CD4-positive, alpha-beta T cell (primary cell): ENCODE results near the gene NUP210. TPM values are rescaled to one million over a fixed set of nuclear protein-coding genes. Genes with fewer than 3 reads are reported as not detected.
A peak's percentile ranks its signal among the peaks of the same experiment; 100 is the strongest.

Source experiments
- ATAC-seq: fragments of 200-7000 bp; cut with Tn5 transposase; one replicate; pipeline ENCODE4 v1.10.0; 2022; ENCODE audit warnings: mild to moderate bottlenecking; ENCODE audit not compliant: poor library complexity
- CTCF ChIA-PET: fragments of 350-600 bp; sonication (Branson Sonifier 250); formaldehyde crosslinking; loops from one replicate; lab custom pipeline; 2021; ENCODE audit warnings: antibody characterized with exemption, inconsistent platforms; lab: Charles Lee
- POLR2A ChIA-PET: fragments of 350-600 bp; sonication (Branson Sonifier 250); formaldehyde crosslinking; loops from one replicate; lab custom pipeline; 2021; ENCODE audit warnings: antibody characterized with exemption, inconsistent platforms; lab: Charles Lee
- DNase-seq, 14 experiments: peaks; one replicate each; pipeline ENCODE4 v3.0.0-alpha.2; 2013 to 2020; ENCODE audit warnings: mixed read lengths in 2 of 14
- H3K27ac ChIP-seq, 2 donors: one replicate each; pipeline versions ENCODE4 v1.5.1 to v1.7.0; 2013; ENCODE audit warnings: low read length in 2 of 2, low read depth in 1 of 2, mild to moderate bottlenecking in 1 of 2
- H3K27me3 ChIP-seq, 2 experiments: 1 replicate in 1 of 2; 2 replicates in 1 of 2; pipeline versions ENCODE4 v1.6.1 to v1.7.0; 2013; ENCODE audit warnings: low read length in 2 of 2, control low read depth in 1 of 2, mild to moderate bottlenecking in 1 of 2, moderate library complexity in 1 of 2; ENCODE audit not compliant: insufficient read depth in 2 of 2, control insufficient read depth in 1 of 2
- H3K36me3 ChIP-seq: one replicate; pipeline ENCODE4 v1.6.1; 2013; ENCODE audit warnings: low read length, control low read depth; ENCODE audit not compliant: insufficient read depth
- H3K4me1 ChIP-seq: one replicate; pipeline ENCODE4 v1.6.1; 2013; ENCODE audit warnings: low read length, control low read depth; ENCODE audit not compliant: insufficient read depth
- H3K4me3 ChIP-seq: one replicate; pipeline ENCODE4 v1.5.1; 2013; ENCODE audit warnings: mild to moderate bottlenecking, low read length, moderate library complexity
- H3K9me3 ChIP-seq, 2 experiments: 1 replicate in 1 of 2; 2 replicates in 1 of 2; pipeline versions ENCODE4 v1.6.1 to v1.7.0; 2013; ENCODE audit warnings: low read length in 2 of 2, mild to moderate bottlenecking in 2 of 2, control low read depth in 1 of 2, moderate library complexity in 1 of 2; ENCODE audit not compliant: control insufficient read depth in 1 of 2, insufficient read depth in 1 of 2
- H3K27ac Mint-ChIP-seq: one replicate; pipeline ENCODE4 v1.8.0; 2020; ENCODE audit warnings: mixed read lengths
- H3K27me3 Mint-ChIP-seq: one replicate; pipeline ENCODE4 v1.8.0; 2021; ENCODE audit warnings: mixed read lengths
- H3K36me3 Mint-ChIP-seq: one replicate; pipeline ENCODE4 v1.8.0; 2021; ENCODE audit warnings: low read depth, mixed read lengths
- H3K4me1 Mint-ChIP-seq: one replicate; pipeline ENCODE4 v1.8.0; 2021; ENCODE audit warnings: low read depth, mixed read lengths
- H3K4me3 Mint-ChIP-seq: one replicate; pipeline ENCODE4 v1.8.0; 2020; ENCODE audit warnings: mild to moderate bottlenecking, mixed read lengths
- H3K9me3 Mint-ChIP-seq: one replicate; pipeline ENCODE4 v1.8.0; 2020; ENCODE audit warnings: mixed read lengths
- CTCF ChIP-seq: fragments of 200-600 bp; IDR thresholded peaks from one replicate; pipeline ENCODE4 v1.8.0; 2022; ENCODE audit warnings: antibody characterized with exemption, mild to moderate bottlenecking
- intact Hi-C, 2 experiments: fragments of 100-400 bp; cut with DNase I in 1 of 2; cut with micrococcal nuclease in 1 of 2; formaldehyde crosslinking; loops; one replicate each; pipeline versions ENCODE4 v1.15.1 to v1.9.0; 2023 to 2025; cut with DNase I, micrococcal nuclease
- total RNA-seq, 174 experiments: library from RNA in 2 of 174; stranded (reverse) in 2 of 174; gene quantifications; one replicate each; pipeline ENCODE4 v1.2.3 and lab custom pipeline; 2021 to 2026

The NUP210 gene
- total RNA-seq, 2 experiments from 2014 or later: 82.0 to 83.5 TPM

GRCh38 chr3:13385373-13385965 is 34.7 kb downstream of the NUP210 start:
- H3K9me3 Mint-ChIP-seq: no peaks in the 10 kb centered on the region
- POLR2A ChIA-PET: interaction anchor here (0.7 kb wide), 1 partner anchor 830 kb away, joined by 3 read pairs; no protein-coding TSS in a partner anchor
- H3K27me3 Mint-ChIP-seq: no peaks in the 10 kb centered on the region
- Histone ChIP-seq H3K36me3 (peaks cover 95% of the 10 kb centered on the region), H3K27ac (no peak overlapping the region), H3K4me1 (peaks cover 17% of the 10 kb centered on the region), H3K27me3 (no peaks in the 10 kb centered on the region), H3K9me3 (no peaks in the 10 kb centered on the region), H3K4me3 (no peak overlapping the region)
- peaks cover 92% of the 10 kb centered on the region for H3K36me3 Mint-ChIP-seq
- H3K27ac Mint-ChIP-seq: peak overlapping the region; percentile 70
- ATAC-seq (no peak), DNase-seq (no peak)
- H3K4me1 Mint-ChIP-seq: peaks cover 29% of the 10 kb centered on the region
- intact Hi-C loops: loop anchor here in 1 of 2 experiments (5.0 kb wide), 1 partner anchor 33 kb away; no protein-coding TSS in a partner anchor
- TF ChIP-seq CTCF: no peak
- no peak overlapping the region for H3K4me3 Mint-ChIP-seq
- CTCF ChIA-PET: interaction anchor here (1.4 kb wide), 1 partner anchor 67 kb away, joined by 4 read pairs; no protein-coding TSS in a partner anchor

- ATAC-seq: no peak
Measured at GRCh38 chr3:13380971-13381370, 39.2 kb downstream of the NUP210 start.

GRCh38 chr3:13379201-13379830 is 40.8 kb downstream of the NUP210 start:
- H3K36me3 Mint-ChIP-seq: peaks cover 76% of the 10 kb centered on the region
- no peak overlapping the region for H3K4me3 Mint-ChIP-seq
- no peaks in the 10 kb centered on the region for H3K27me3 Mint-ChIP-seq
- ChIA-PET POLR2A (interaction anchor here (0.9 to 1.2 kb wide), 2 partner anchors 33 to 40 kb away, joined by 3 read pairs; no protein-coding TSS in a partner anchor), CTCF (no interaction called here)
- Histone ChIP-seq H3K4me3 (no peak overlapping the region), H3K4me1 (no peaks in the 10 kb centered on the region), H3K27me3 (no peaks in the 10 kb centered on the region), H3K27ac (no peak overlapping the region), H3K9me3 (no peaks in the 10 kb centered on the region), H3K36me3 (peaks cover 91% of the 10 kb centered on the region)
- no peak for DNase-seq
- intact Hi-C loops: no loop called here
- H3K27ac Mint-ChIP-seq: no peak overlapping the region
- no peak for TF ChIP-seq CTCF
- ATAC-seq: no peak
- H3K9me3 Mint-ChIP-seq: no peaks in the 10 kb centered on the region
- no peaks in the 10 kb centered on the region for H3K4me1 Mint-ChIP-seq

More at GRCh38 chr3:13380971-13381370, 39.2 kb downstream of the NUP210 start:
- no peak for DNase-seq
- Mint-ChIP-seq H3K27me3 (no peaks in the 10 kb centered on the region), H3K27ac (peak overlapping the region; percentile 24), H3K4me3 (no peak overlapping the region), H3K4me1 (peaks cover 8% of the 10 kb centered on the region), H3K9me3 (no peaks in the 10 kb centered on the region), H3K36me3 (peaks cover 89% of the 10 kb centered on the region)
- no peak overlapping the region for H3K27ac ChIP-seq
- H3K9me3 ChIP-seq: no peaks in the 10 kb centered on the region
- H3K36me3 ChIP-seq: peaks cover 93% of the 10 kb centered on the region
- no peak overlapping the region for H3K4me3 ChIP-seq
- H3K4me1 ChIP-seq: no peaks in the 10 kb centered on the region
- ChIA-PET POLR2A (no interaction called here), CTCF (interaction anchor here (0.9 kb wide), 1 partner anchor 71 kb away, joined by 3 read pairs; no protein-coding TSS in a partner anchor)
- intact Hi-C loops: no loop called here
- no peak for TF ChIP-seq CTCF
- no peaks in the 10 kb centered on the region for H3K27me3 ChIP-seq
